NCI-H1092 (cell line): ENCODE data around the gene PACS2.
A peak's percentile ranks its signal among the peaks of the same experiment; 100 is the strongest.

Experiments used
- DNase-seq: peaks from one replicate; lab custom pipeline; 2025; lab: John Stamatoyannopoulos, UW

PACS2 gene

DNA sequence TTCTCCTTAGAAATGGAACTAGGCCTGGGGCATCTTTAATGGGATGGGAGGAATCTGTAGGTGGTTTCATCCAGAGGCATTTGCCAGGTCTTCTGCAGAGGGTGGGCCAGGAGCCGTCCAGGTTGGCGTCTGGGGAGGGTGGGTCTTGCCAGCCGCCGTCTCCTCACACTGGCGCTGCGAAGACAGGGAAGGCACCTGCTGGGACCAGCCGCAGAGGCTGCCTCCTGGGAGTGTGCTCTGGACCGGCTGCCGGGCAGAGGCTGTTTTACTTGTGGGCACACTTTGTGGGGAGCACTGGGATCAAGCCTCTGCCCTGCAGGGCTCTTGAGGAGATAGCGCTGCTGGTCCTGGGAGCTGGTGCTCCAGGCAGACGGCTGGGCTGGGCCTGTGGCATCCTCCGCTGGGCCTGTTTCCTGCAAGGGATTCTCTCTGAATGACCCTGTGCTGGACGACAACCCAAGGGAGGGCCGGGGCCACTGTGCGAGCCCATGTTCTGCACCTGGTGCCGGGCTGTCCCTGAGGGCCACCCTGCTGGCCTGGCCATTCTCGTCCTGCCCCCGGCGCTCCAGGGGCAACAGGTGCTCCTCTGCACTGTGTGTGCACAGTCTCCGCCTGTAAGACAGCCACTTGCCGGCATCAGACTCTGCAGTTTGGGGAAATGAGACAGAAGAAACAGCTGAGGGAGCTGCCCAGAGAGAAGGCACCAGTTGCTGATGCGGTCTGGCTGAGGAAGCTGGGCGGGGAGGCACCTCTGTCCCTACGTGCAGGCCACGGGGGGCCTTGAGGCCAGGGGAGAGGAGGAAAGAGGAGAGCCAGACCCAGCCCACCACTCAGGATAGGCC, 73.8 kb downstream of the PACS2 start:
- DNase-seq = no peak

DNA sequence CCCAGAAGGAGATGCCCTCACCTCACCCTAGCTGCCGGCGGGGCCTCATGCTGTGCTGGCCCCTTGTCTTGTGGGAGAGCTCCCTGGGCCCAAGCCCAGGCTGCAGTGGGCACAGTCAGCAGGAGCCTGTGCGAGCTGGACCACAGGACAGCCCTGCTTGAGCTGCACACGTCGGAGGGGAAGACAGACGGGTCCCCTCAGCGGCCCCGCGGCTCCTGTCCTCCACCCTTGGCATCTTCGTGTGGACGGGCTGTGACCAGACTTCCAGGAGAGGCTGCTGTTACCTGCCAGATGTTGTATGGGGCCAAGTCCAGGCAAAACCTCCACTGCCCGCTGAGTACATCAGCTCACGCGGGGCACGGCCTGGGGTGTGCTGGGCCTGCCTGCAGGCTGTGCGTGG, 74.4 kb downstream of the PACS2 start:
- DNase-seq = no peak

DNA sequence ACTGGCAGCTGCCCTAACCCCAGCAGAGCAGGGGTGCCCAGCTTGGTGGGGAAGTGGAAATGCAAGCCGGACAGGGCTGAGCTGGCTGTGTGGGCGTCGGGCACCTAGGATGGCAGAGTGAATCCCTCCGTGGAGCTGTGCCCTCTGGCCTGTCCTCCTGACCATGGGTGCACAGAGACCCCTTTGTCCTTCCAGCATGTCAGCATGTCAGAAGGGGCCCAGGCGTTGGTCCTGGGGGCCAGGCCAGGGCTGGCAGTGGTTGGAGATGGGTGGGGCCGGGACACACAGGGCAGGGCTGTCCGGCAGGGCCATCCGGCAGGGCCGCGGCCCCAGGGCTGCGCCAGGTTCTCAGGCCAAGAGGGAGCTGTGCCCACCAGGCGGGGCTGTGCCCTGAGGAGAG, 75.0 kb downstream of the PACS2 start:
- no peak for DNase-seq

DNA sequence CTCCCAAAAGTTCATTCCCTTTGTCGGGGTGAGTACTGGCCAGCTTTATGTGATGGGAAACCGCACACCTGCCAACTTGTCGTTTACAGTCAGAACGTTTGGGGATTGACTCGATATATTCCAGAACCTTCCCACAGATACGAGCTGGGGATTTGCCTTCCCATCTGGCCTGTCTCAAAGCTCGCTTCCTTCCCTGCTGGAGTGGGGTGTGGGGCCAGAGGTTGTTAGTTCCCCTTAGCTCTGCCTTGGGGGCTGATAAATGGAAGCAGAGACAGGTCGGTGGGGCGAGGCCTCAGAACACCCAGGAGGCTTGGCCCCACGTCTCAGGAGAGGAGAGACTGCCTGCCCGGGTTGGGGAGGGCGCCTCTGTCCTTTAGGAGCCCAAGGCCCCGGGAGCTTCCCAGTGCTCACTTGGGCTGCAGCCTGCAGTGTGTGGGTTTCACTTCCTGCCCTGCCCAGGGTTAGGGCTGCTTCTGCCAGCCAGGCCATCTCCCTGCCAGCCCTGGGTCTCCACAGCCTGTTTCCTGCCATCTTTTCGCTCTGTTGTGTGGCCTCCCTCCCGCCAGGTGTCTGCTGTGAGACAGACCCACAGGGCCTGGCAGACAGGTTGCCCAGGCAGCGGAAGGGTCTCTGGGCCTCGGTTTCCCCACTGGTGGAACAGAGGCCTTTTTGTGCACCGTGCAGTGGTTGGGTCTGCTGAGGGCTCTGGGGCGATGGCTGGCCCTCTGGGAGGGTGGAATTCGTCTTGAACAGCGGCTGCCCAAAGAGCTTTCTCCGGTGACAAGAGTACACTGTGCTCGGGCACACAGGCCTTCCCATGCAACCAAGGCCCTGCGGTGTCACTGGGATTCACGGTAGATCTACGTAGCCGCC, 75.7 kb downstream of the PACS2 start:
- DNase-seq = no peak

DNA sequence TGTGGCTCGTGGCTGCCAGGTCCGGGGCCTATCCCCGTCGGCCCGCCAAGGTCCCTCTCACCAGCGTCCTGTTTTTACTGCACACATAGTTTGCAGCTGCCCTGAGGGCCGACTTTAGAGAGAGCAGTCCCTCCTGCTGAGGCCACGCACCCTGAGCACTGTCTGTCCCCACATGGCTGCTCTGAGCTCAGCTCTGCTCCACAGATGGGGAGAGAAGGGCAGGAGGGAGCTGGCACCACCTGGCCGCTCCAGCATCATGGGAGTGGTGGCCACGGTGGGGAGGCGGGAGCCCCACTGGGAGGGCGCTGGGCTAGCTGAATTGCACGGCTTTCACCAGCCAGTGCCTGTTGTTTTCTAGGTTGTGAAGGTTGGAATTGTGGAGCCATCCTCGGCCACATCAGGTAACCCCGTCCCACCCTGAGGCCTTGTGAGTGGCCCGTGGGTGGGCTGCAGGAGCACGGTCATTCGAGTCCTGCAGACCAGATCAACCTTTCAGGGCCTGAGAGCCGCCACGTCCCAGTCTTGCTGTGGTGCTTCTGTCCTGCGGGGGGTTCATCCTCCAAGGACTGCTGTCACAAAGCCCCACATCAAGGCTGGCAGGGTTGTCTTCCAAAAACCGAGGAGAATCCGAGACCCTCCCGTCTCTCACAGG, 76.4 kb downstream of the PACS2 start:
- no peak for DNase-seq

DNA sequence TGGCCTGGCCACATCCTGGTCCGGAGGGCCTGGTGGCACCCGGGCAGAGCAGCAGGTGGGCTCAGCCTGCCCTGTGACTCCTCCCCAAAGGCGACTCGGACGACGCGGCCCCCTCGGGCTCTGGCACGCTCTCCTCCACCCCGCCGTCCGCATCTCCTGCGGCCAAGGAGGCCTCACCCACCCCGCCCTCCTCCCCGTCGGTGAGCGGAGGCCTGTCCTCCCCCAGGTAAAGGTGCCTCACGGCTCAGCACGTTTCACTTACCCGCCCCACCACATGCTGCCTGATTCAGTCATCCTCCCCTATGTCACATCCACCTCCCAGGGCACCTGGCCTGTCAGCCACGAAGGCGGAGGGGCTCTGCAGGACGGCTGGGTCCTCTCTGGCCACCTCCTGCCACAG, 77.0 kb downstream of the PACS2 start:
- DNase-seq = no peak

DNA sequence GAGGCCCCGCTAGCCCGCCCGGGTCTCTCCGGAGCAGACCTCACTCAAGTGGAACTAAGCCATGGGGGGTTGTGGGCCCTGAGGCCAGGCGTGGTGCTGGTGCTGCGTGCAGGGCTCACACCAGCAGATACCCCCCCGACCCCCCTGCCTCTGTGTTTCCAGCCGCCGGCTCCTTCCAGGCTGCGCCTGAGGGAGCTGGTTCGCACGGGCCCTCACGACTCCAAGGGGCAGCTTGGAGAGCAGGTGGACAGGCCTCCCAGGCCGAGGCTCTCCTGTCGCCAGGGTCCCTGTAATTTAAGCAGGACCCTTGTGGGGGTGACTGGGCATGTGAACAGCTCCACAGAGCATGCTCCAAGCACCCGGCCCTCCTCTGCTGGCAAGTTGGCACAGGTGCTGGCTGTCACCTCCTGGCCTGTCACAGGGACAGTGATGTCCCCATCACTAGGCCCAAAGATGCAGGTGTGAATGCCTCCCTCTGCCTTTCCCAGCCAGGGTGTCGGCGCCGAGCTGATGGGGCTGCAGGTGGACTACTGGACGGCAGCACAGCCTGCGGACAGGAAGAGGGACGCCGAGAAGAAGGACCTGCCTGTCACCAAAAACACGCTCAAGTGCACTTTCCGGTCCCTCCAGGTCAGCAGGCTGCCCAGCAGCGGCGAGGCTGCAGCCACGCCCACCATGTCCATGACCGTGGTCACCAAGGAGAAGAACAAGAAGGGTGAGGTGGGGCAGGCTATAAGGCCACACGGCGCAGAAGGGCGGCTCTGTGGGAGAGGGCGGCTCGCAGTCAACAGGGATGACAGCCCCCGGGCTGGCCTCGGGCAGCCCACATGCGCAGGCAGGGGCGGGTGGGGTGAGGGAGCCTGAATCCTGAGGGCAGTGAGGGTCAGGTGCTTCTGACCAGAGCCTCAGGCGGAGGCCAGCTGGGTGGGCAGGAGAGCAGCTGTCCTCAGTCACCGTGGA, 77.9 kb downstream of the PACS2 start:
- DNase-seq = no peak

DNA sequence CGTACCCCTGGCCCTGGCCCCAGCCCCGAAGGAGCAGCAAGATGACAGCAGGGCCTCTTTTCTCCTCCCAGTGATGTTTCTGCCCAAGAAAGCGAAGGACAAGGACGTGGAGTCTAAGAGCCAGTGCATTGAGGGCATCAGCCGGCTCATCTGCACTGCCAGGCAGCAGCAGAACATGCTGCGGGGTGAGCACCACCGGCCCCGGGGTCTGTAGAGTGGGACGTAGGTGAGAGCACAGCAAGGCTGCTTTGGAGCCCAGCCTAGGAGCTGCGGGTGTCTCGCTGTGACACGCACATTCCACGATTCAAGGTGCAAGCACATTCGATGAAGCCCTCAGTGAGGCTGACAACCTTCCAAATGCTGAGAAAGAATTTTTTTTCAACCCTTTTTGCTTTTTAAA, 78.6 kb downstream of the PACS2 start:
- no peak for DNase-seq

DNA sequence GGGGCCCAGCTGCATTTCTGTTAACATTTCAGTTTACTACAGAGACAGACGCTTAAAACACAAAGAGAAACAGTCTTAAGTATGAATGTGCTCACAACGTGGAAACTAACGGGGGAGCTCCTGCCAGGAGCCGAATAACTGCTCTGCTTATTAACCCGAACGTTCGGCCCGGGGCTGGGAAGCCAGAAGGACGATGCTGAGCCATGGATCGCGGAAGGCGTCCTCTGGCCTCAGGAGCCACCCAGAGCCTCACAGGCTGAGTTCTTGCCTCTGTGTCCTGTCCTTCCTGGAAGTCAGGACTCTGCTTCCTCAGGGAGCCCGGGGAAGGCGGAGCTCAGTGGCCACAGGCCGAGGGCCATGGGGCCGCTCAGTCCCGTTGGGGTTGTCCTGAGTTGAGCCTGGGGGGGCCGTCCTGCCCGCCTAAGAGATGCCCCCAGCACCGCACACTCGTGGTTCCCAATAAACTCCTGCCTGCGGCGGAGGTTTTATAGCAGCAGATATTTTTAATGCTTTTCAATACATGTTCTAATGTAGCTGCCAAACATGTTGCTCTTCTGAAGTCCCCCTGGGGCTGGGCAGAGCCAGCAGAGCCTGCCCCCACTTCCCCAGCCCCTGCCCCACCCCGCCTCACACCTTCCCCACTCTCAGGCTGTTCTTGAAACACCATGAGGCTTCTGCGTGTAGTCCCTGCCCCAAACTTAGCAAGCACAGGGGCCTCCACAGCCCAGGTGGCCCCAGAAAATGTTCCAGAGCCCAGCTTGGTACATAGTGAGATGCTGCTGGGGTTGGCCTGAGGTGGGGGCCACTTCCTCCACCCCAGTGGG, 80.4 kb downstream of the PACS2 start:
- no peak for DNase-seq

DNA sequence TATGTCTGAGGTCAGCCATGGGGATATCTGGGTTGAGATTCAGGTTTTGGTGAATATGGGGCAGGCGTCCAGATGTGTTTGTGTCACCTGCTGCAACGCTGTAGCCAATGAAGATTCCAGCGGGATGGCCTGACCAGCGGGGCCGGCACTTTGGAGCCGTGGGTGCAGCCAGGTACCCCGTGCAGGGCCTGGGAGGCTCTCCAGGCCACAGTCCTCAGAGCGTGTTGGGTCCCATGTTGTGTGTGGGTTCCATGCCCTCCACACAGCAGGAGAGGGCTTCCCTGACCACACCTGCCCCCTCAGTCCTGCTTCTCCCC, 80.9 kb downstream of the PACS2 start:
- DNase-seq = no peak

DNA sequence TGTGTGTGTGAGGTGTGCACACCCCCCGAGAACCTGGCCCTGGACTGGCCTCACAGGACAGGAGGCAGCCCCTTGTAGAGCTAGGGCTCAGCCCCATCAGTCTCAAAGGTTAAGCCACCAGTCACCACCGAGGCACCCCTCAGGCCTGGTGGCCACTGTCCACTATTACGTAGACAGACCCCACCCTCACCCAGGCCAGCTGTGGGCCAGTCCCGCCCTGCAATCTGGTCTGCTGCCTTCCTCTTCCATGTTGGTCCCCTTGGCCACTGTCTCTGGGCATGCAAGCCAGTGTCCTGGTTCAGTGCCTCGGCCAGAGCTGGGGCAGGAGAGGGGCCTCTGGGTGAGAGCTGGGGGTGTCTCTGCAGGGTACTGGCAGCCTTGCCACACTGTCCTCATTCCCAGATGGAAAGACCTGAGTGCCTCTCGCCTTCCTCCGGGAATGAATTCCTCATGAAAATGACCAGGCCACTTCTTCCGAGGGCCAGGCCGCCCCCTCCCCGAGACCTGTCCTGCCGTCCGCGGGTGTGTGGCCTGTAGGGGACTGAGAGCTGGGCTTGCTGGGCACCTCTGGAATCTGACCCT, 82.9 kb downstream of the PACS2 start:
- no peak for DNase-seq

DNA sequence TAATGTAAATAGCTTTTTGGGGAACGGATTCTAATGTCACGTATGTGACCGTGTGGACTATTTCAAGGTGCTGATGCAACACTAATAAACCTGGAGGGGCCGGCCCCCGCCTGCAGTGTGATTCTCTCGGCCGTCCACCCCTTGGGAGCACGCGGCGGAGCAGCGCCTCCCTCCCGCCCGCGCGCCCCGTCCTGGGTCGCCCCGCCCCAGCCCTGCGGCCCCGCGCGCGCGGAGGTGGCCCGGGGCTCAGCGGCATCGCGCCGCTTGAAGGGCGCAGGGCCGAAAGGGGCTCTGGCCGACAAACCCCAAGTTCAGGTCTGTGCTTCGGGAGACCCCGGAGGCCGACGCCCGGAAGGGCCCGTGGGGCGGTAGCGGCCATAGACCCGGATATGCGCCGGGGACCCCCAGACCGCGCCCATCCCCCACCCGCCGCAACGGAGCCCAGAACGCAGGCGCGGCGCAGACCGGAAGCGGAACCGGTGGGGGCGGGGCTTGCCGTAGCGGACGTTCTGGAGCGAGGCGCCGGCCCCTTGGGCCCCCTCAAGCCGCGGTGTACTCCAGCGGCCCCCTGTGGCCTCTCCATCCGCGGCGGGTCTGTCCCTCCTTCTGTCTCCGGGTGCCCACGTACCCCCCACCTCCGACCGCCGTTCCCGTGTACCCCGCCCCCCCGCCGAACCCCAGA, 83.6 kb downstream of the PACS2 start, which contains the start of gene TEX22:
Gene TEX22, plus strand, starts transcription at position 495 of the 682 bp plus-strand sequence. CDS start 803 bp downstream, outside the sequence.
- DNase-seq = peak; percentile 85

DNA sequence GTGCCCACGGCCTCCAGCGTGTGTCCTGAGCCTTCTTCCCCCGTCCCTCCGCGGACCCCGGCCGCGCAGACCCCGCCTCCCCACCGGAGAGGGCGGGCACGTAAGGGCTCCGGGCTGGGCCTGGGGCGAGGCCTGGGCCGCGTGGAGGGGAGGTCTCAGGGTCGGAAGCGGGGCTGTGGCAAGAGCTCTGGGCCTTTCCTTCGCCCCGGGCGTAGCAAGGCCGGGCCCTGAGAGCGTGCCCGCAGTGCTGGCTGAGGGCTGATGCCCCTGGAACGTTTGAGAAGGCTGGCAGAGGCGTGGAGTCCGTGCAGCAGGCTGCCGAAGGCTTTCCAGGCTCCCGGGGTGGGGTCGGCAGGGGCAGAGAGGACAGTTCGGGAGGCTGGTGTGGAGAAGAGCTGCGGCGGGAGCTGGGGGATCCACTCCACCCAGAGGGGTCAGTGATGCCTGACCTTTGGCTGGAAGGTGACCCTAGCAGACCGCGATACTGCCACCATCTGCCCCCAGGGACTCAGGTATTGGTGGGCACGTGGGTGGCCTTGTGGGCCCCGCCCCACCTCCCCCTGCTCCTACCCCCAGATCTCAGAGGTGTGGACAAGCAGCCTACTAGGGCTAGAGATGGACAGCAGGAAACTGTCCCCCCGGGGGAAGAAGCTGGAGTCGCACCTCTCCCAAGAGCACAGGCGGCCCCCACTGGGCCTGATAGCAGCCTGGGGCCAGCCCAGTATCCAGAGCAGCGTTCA, 84.3 kb downstream of the PACS2 start:
- DNase-seq = peak; percentile 73

DNA sequence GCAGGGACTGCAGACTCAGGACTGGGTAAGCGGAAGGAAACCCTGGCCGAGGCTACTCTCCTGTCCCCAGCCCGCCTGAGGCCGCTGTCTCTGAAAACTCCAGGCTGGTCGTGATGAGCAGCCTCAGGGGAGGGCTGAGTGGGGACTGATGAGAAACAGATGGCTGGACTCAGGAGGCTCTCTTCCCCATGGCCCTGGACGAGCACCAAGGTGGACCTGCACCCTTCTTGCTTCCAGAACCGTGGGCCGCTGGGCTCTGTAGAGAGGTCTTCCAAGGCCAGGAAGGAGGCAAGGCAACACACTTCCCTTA, 84.9 kb downstream of the PACS2 start:
- no peak for DNase-seq

DNA sequence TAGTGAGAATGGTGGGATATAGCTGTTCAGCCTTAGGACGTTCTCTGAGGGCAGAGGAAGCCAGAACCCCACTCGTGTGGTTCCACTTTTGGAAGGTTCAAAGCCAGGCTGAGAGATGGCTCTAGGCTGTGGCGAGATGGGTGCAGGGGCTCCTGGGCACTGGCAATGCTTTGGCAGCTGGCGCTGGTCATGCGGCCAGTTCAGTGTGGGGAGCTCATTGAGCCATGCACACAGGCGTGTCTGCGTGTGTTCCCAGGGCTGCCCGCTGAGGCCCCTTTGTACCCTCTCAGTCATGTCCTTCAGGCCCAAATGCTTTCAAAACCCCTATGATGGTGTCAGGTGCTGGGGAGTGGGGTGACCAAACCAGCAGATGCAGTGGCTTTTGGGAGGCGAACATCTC, 85.5 kb downstream of the PACS2 start:
- no peak for DNase-seq

DNA sequence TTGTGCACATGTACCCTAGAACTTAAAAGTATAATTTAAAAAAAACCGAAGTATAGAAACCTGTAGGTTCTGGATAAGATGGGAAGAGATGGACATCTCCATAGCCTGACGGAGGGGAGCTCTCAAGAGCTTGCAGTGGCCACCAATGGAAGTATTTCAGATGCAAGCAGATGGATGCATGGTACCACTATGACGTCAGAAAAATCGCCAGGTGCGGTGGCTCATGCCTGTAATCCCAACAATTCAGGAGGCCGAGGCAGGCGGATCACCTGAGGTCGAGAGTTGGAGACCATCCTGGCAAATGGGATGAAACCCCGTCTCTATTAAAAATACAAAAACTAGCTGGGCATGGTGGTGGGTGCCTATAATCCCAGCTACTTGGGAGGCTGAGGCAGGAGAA, 87.2 kb downstream of the PACS2 start:
- no peak for DNase-seq

DNA sequence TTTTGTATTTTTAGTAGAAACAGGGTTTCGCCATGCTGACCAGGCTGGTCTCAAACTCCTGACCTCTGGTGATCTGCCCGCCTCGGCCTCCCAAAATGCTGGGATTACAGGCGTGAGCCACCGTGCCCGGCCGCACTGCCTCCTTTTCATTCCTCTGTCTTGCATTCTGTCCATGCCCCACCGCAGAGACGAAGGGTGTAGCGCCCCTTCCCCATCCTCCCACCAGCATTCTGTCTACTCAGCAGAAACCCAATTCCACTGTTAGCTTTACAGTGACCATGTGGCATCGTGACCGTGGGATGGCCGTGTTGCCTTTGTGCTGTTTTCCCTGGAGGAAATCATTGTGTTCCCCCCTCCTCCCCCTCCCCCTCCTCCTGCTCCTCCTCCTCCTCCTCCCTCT, 94.0 kb downstream of the PACS2 start:
- DNase-seq = no peak

DNA sequence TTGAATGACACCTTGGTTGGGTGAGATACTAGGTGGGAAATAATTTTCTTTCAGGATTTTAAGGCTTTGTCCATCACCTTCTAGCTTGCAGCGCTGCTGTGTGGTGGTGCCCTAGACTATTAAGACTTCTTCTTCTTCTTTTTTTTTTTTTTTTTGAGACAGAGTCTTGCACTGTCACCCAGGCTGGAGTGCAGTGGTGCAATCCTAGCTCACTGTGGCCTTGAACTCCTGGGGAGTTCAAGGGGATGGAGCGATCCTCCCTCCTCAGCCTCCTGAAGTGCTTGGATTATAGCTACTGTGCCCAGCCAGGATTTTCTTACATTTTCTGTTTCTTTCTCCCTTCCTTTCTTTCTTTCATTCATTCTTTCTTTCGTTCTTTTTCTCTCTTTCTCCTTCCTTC, 94.8 kb downstream of the PACS2 start:
- DNase-seq = no peak

DNA sequence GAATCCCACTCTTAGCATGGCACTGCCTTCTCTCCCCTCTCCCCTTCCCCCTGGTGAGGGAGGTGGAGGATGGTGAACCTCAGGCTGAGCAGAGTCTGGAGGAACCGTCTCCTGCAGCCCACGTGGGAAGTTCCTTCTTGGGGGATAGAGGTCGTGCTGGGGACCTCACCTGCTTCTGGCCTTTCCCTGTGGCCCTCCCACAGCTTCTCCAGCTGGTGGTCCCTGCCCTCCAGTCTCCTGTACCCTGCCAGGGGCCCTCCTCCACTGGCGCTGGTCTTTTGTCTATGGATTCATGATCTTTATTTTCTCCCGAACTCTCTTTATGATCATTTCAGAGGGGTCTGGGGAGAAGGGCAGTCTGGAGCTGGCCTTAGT, 96.1 kb downstream of the PACS2 start:
- no peak for DNase-seq
